Measurements from ENCODE around the gene TAPBPL. TPM values are rescaled to one million over a fixed set of nuclear protein-coding genes. Genes with fewer than 3 reads are reported as not detected.
"Not testable (repeated sequence)": the region's sequence is repeated elsewhere in the genome, so short reads cannot be mapped to it uniquely, and the experiment has no call there.

Gene TAPBPL
- total RNA-seq, 2 donors from 2014 or later: 11.8 to 15.2 TPM

GRCh38 chr12:6475233-6475975 is 23.6 kb downstream of the TAPBPL start:
- ATAC-seq; intact Hi-C loops (cut with DNase I); DNase-seq: not testable (repeated sequence)

GRCh38 chr12:6476489-6476888 is 24.6 kb downstream of the TAPBPL start:
- ATAC-seq (peak in 1 of 2 donors; percentile 13), DNase-seq (no peak)
- intact Hi-C loops (cut with DNase I): no loop called here

DNA sequence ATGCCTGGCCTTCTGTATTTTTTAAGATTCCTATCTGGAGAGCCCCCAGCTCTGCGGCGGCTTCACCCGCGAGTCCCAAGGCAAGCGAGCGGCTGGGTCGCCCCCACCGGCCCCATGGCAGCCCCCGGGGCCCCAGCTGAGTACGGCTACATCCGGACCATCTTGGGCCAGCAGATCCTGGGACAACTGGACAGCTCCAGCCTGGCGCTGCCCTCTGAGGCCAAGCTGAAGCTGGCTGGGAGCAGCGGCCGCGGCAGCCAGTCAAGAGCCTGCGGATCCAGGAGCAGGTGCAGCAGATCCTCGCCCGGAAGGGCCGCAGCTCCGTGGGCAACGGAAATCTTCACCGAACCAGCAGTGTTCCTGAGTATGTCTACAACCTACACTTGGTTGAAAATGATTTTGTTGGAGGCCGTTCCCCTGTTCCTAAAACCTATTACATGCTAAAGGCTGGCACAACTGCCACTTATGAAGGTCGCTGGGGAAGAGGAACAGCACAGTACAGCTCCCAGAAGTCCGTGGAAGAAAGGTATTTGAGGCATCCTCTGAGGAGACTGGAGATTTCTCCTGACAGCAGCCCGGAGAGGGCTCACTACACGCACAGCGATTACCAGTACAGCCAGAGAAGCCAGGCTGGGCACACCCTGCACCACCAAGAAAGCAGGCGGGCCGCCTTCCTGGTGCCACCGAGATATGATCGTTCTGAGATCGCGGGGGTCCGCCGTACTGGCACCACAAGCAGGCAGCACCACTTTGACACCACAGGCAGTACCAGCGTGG is 25.9 kb downstream of the TAPBPL start:
- ATAC-seq: peak in 1 of 2 donors; percentile 16
- DNase-seq; intact Hi-C loops (cut with DNase I): not testable (repeated sequence)

GRCh38 chr12:6478416-6478815 is 26.6 kb downstream of the TAPBPL start:
- intact Hi-C loops (cut with DNase I): no loop called here
- DNase-seq: no peak
- no peak for ATAC-seq

- intact Hi-C loops (cut with DNase I): no loop called here
- DNase-seq: no peak
- no peak for ATAC-seq
Measured at GRCh38 chr12:6488240-6488639, 36.4 kb downstream of the TAPBPL start.

DNA sequence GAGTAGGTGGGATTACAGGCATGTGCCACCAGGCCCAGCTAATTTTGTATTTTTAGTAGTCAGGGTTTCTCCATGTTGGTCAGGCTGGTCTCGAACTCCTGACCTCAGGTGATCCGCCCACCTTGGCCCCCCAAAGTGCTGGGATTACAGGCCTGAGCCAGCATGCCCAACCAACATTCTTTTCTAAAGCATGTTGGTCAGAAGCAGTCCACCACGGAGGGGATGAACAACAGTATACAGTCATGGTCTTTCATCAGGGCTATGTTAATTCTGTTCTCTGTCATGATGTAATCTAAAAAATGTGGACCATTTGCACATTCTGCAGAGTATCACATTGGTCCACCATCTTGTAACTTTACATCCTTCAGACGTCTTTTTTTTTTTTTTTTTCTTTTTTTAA is 37.6 kb downstream of the TAPBPL start:
- intact Hi-C loops (cut with DNase I): no loop called here
- ATAC-seq (no peak), DNase-seq (no peak)

GRCh38 chr12:6490673-6491072 is 38.8 kb downstream of the TAPBPL start:
- intact Hi-C loops (cut with DNase I): loop anchor here in 1 of 2 donors (5.0 kb wide), 1 partner anchor 42 kb away; the partner anchor contains the start of gene GAPDH
- not testable (repeated sequence) for DNase-seq, ATAC-seq

- ATAC-seq (peak; percentile 98), DNase-seq (peak; percentile 97)
- intact Hi-C loops (cut with DNase I): loop anchor here in 1 of 2 donors (5.0 kb wide), 1 partner anchor 39 kb away; the partner anchor contains the start of gene GAPDH
Measured at GRCh38 chr12:6492838-6493496, 41.1 kb downstream of the TAPBPL start, which contains the start of gene MRPL51. TSS of gene MRPL51 (minus strand) at chr12:6493262. CDS start at chr12:6493136, 126 bp downstream.

GRCh38 chr12:6493497-6494257 is 41.8 kb downstream of the TAPBPL start, which contains the start of gene NCAPD2:
TSS of gene NCAPD2 (plus strand) at chr12:6494102. CDS start at chr12:6495099, 997 bp downstream.
- intact Hi-C loops (cut with DNase I): loop anchor here in 1 of 2 donors (5.0 kb wide), 1 partner anchor 39 kb away; the partner anchor contains the start of gene GAPDH
- ATAC-seq (peak; percentile 97 to 98), DNase-seq (peak; percentile 96)

DNA sequence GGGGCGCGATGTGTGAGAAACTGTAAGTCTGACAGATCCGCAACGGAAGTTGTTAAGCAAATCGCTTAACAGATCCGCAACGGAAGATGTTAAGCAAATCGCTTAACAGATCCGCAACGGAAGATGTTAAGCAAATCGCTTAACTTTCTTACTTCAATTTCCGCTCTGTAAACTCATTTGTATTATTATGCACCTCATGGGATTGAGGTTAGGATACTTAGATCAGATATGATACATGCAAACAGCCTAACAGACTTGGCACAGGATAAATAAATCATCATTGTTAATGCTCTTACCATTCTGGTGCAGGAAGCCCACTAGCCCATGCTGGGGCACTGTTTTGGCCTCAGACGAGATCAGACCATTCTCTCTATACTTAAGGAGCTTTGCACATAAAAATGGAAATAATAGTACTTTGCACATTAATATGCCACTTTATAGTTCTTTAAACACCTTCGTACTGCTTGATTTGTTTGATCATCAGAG is 42.5 kb downstream of the TAPBPL start:
- intact Hi-C loops (cut with DNase I): loop anchor here in 1 of 2 donors (5.0 kb wide), 1 partner anchor 38 kb away; the partner anchor contains the start of gene GAPDH
- ATAC-seq (peak in 1 of 2 donors; percentile 3), DNase-seq (no peak)

DNA sequence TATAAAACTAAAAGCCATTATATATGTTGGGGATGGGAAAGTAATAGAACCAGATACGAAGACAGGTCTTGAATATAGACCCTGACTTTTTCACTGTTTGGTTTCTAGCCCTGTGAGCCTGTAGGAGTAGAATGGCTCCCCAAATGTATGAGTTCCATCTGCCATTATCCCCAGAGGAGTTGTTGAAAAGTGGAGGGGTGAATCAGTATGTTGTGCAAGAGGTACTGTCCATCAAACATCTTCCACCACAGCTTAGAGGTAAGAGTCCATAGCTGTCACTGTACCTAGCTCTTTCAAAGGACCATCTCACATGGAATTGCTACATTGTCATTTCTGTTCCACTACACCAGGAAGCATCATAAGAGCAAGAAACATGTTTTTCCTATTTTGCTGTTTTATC is 43.1 kb downstream of the TAPBPL start:
- no peak for DNase-seq
- intact Hi-C loops (cut with DNase I): loop anchor here in 1 of 2 donors (5.0 kb wide), 1 partner anchor 37 kb away; the partner anchor contains the start of gene GAPDH
- ATAC-seq: no peak

GRCh38 chr12:6497291-6497690 is 45.4 kb downstream of the TAPBPL start:
- intact Hi-C loops (cut with DNase I); DNase-seq; ATAC-seq: not testable (repeated sequence)

DNA sequence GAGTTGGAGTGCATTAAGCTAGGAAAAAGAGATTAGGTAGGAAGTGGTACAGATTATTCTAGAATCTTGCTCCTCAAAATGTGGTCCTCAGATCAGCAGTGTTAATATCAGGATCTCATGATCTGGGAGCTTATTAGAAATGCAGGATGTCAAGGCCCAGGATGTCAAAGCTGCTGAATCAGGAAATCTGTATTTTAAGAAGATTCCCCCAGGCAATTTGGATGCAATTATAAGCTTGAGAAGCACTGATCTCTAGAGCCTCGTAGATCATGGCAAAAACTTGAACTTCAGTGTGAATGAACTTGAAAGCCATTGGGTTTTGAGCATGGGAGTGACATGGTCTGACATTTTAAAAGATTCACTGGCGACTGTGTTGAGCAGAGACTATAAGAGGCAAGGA is 48.6 kb downstream of the TAPBPL start:
- ATAC-seq (no peak), DNase-seq (no peak)
- intact Hi-C loops (cut with DNase I): no loop called here

DNA sequence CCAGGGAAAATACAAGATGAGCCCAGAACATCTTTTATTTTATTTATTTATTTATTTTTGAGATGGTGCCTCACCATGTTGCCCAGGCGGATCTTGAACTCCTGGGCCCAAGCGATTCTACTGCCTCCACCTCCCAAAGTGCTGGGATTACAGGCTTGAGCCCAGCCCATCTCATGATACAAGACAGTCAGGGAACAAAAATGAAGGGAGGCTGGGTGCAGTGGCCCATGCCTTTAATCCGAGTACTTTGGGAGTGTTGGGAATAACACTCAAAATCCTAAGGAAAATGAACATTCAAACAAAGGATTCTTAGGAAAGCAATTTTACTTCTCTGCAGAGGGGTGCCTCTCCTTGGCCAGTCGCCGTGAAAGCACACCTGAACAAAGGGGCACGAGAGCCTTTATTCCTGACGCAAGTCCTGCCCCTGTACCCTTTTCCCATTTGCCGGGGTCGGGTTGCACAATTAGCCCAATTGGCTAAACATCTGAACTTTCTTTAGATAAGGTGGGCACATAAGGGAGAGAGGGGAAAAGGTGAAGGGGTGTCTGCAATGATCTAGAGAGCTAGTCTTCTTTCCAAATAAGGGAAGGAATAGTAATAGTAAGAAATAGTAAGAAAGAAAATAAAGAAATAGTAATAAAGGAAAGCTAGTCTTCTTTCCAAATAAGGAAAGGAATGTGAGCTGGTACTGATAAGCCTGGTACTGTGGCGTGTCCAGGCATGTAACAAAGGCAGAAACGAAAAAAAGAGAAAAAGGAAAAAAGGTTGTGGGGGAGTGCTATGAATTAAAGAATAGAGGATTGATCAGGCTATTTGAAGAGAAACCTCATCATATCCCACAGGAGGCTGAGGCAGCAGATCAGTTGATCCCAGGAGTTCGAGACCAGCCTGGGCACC is 55.5 kb downstream of the TAPBPL start:
- intact Hi-C loops (cut with DNase I): no loop called here
- ATAC-seq (peak in 1 of 2 donors; percentile 36), DNase-seq (no peak)

DNA sequence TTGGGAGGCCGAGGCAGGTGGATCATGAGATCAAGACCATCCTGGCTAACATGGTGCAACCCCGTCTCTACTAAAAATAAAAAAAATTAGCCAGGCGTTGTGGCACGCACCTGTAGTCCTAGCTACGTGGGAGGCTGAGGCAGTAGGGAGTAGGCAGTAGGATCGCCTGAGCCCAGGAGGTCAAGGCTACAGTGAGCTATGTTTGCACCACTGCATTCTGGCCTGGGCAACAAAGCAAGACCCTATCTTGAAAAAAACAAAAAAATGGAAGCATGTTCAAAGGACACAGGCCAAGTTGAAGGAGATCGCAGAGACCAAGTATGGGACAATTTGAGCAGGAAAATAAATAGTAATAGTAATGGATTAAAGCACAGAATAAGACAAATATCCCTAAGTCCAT is 56.2 kb downstream of the TAPBPL start:
- DNase-seq: no peak
- no peak for ATAC-seq
- intact Hi-C loops (cut with DNase I): no loop called here
